ENCODE results near the gene PBXIP1. TPM values are rescaled to one million over a fixed set of nuclear protein-coding genes. Genes with fewer than 3 reads are reported as not detected.
A peak's percentile ranks its signal among the peaks of the same experiment; 100 is the strongest.
"Not testable (repeated sequence)": the region's sequence is repeated elsewhere in the genome, so short reads cannot be mapped to it uniquely, and the experiment has no call there.

Gene PBXIP1
- total and polyA plus RNA-seq, 2 experiments from 2014 or later: 53.0 to 61.0 TPM

DNA sequence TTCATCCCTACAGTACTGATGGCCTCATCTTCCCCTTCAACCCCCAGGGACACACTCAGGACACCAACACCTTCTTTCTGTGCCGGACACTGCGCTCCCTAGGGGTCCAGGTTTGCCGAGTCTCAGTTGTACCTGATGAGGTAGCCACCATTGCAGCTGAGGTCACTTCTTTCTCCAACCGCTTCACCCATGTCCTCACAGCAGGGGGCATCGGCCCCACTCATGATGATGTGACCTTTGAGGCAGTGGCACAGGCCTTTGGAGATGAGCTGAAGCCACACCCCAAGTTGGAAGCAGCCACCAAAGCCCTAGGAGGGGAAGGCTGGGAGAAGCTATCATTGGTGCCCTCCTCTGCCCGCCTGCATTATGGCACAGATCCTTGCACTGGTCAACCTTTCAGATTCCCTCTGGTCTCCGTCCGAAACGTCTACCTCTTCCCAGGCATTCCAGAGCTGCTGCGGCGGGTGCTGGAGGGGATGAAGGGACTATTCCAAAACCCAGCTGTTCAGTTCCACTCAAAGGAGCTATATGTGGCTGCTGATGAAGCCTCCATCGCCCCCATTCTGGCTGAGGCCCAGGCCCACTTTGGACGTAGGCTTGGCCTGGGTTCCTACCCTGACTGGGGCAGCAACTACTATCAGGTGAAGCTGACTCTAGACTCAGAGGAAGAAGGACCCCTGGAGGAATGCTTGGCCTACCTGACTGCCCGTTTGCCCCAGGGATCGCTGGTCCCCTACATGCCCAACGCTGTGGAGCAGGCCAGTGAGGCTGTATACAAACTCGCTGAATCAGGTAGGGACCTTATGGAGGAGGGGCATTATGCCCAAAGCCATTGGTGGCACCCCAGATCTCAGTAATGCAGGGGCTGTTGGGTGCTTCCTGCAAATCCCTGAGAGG, 32.4 kb upstream of the PBXIP1 start:
- TF ChIP-seq EZH2phosphoT487 (IDR thresholded peaks at IDR 0.05; ENCODE audit: low read depth, severe bottlenecking, unreplicated experiment) (no peak), CTCF (IDR thresholded peaks at IDR 0.05; ENCODE audit: poor library complexity) (no peak), EZH2 (IDR thresholded peaks at IDR 0.05; ENCODE audit: borderline replicate concordance) (no peak)
- Histone ChIP-seq H3K4me2 (no peak overlapping the region), H3K4me3 (no peak overlapping the region), H3K9me2 (replicated peaks; ENCODE audit: insufficient read depth) (no peaks in the 10 kb centered on the region), H3K79me2 (peaks cover 38% of the 10 kb centered on the region), H2AFZ (no peak overlapping the region), H3K27ac (no peak overlapping the region), H3K27me3 (no peaks in the 10 kb centered on the region), H3K36me3 (replicated peaks; ENCODE audit: insufficient read depth, low read depth) (no peaks in the 10 kb centered on the region), H3K9me3 (ENCODE audit: low read depth) (no peaks in the 10 kb centered on the region), H3K4me1 (ENCODE audit: insufficient read depth) (peaks cover 11% of the 10 kb centered on the region), H4K20me1 (ENCODE audit: insufficient read depth, poor library complexity, severe bottlenecking) (no peaks in the 10 kb centered on the region)
- WGBS (ENCODE audit: low lambda C conversion rate, missing lambda C conversion rate): 96% methylated on average over 17 of the region's 17 CpGs
- DNase-seq (ENCODE audit: low spot score): no peak

DNA sequence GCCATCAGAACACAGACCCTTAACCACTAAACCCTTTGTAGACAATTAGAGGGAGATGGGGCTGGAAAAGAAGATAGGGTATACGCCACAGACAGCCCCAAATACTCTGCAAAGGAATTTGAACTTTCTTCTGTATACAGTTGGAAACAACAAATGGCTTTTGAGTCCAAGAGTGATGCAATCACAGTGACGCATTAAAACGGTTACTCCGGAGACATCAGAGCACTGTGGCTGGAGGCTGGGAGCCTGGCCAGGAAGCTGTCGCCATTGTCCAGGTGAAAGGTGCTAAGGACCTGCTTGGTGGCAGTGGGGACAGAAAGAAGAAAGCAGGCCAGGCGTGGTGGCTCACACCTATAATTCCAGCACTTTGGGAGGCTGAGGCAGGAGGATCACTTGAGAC, 31.4 kb upstream of the PBXIP1 start:
- H3K9me2 ChIP-seq (replicated peaks; ENCODE audit: insufficient read depth): no peaks in the 10 kb centered on the region
- H3K79me2 ChIP-seq: peaks cover 40% of the 10 kb centered on the region
- no peak overlapping the region for H3K4me3 ChIP-seq
- no peak for DNase-seq (ENCODE audit: low spot score)
- H3K4me1 ChIP-seq (ENCODE audit: insufficient read depth): peaks cover 11% of the 10 kb centered on the region
- no peak overlapping the region for H3K27ac ChIP-seq
- H3K36me3 ChIP-seq (replicated peaks; ENCODE audit: insufficient read depth, low read depth): no peaks in the 10 kb centered on the region
- no peak overlapping the region for H3K4me2 ChIP-seq
- H3K27me3 ChIP-seq: no peaks in the 10 kb centered on the region
- H2AFZ ChIP-seq: no peak overlapping the region
- TF ChIP-seq CTCF (IDR thresholded peaks at IDR 0.05; ENCODE audit: poor library complexity) (no peak), EZH2 (IDR thresholded peaks at IDR 0.05; ENCODE audit: borderline replicate concordance) (no peak), EZH2phosphoT487 (IDR thresholded peaks at IDR 0.05; ENCODE audit: low read depth, severe bottlenecking, unreplicated experiment) (no peak)
- no peaks in the 10 kb centered on the region for H3K9me3 ChIP-seq (ENCODE audit: low read depth)
- H4K20me1 ChIP-seq (ENCODE audit: insufficient read depth, poor library complexity, severe bottlenecking): no peaks in the 10 kb centered on the region
- 93% methylated on average over 6 of the region's 6 CpGs for WGBS (ENCODE audit: low lambda C conversion rate, missing lambda C conversion rate)

DNA sequence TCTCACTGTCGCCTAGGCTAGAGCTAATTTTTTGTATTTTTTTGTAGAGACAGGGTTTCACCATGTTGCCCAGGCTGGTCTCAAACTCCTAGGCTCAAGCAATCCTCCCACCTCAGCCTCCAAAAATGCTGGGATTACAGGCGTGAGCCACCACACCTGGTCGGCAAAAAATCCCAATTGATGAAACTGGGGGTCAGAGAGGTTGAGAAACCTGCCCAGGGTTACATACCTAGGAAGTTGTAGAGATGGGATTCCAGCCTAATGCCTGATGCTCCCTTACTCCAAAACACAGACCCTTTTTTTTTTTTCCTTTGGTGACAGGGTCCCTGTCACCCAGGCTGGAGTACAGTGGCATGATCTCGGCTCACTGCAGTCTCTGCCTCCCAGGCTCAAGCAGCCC, 30.8 kb upstream of the PBXIP1 start:
- not testable (repeated sequence) for H3K9me2 ChIP-seq (replicated peaks; ENCODE audit: insufficient read depth); H2AFZ ChIP-seq; DNase-seq (ENCODE audit: low spot score); H3K36me3 ChIP-seq (replicated peaks; ENCODE audit: insufficient read depth, low read depth); H3K9me3 ChIP-seq (ENCODE audit: low read depth); H3K27me3 ChIP-seq; H4K20me1 ChIP-seq (ENCODE audit: insufficient read depth, poor library complexity, severe bottlenecking); H3K4me3 ChIP-seq; H3K27ac ChIP-seq; H3K4me2 ChIP-seq
- Histone ChIP-seq H3K79me2 (peaks cover 41% of the 10 kb centered on the region), H3K4me1 (ENCODE audit: insufficient read depth) (peaks cover 11% of the 10 kb centered on the region)
- whole genome bisulfite sequencing (ENCODE audit: low lambda C conversion rate, missing lambda C conversion rate): 98% methylated on average over 4 of the region's 4 CpGs

- H3K27me3 ChIP-seq: no peaks in the 10 kb centered on the region
- no peaks in the 10 kb centered on the region for H3K9me3 ChIP-seq (ENCODE audit: low read depth)
- no peak overlapping the region for H2AFZ ChIP-seq
- peaks cover 11% of the 10 kb centered on the region for H3K4me1 ChIP-seq (ENCODE audit: insufficient read depth)
- no peaks in the 10 kb centered on the region for H4K20me1 ChIP-seq (ENCODE audit: insufficient read depth, poor library complexity, severe bottlenecking)
- no peak for DNase-seq (ENCODE audit: low spot score)
- TF ChIP-seq CTCF (IDR thresholded peaks at IDR 0.05; ENCODE audit: poor library complexity) (no peak), EZH2 (IDR thresholded peaks at IDR 0.05; ENCODE audit: borderline replicate concordance) (no peak), EZH2phosphoT487 (IDR thresholded peaks at IDR 0.05; ENCODE audit: low read depth, severe bottlenecking, unreplicated experiment) (no peak)
- peak overlapping the region; percentile 49 for H3K27ac ChIP-seq
- H3K79me2 ChIP-seq: peaks cover 48% of the 10 kb centered on the region
- no peaks in the 10 kb centered on the region for H3K36me3 ChIP-seq (replicated peaks; ENCODE audit: insufficient read depth, low read depth)
- H3K4me3 ChIP-seq: peak overlapping the region; percentile 46
- peak overlapping the region; percentile 95 for H3K4me2 ChIP-seq
- WGBS (ENCODE audit: low lambda C conversion rate, missing lambda C conversion rate): 17% methylated on average over 17 of the region's 17 CpGs
- H3K9me2 ChIP-seq (replicated peaks; ENCODE audit: insufficient read depth): no peaks in the 10 kb centered on the region
Observed at GRCh38 chr1:154983776-154984466, 28.0 kb upstream of the PBXIP1 start.

Measured in hepatocyte (in vitro differentiated cells).